Endothelial cell of umbilical vein (primary cell): ENCODE measurements around the gene POLRMT. TPM values are rescaled to one million over a fixed set of nuclear protein-coding genes. Genes with fewer than 3 reads are reported as not detected.

ENCODE experiments used
- BruUV-seq: library from RNA; stranded (reverse); fragments of 400-500 nt; replicated peaks from 2 replicates; lab custom pipeline; 2021; lab: Mats Ljungman, UMichigan
- CTCF ChIA-PET: fragments of 300-600, 350-600 bp; sonication (Branson Sonifier 250); formaldehyde crosslinking; loops from one replicate; lab custom pipeline; 2021; ENCODE audit warnings: antibody characterized with exemption, inconsistent platforms; lab: Charles Lee
- POLR2A ChIA-PET: fragments of 300-600, 350-600 bp; sonication (Branson Sonifier 250); formaldehyde crosslinking; loops from one replicate; lab custom pipeline; 2021; ENCODE audit warnings: antibody characterized with exemption, inconsistent platforms; lab: Charles Lee
- DNase-seq: peaks from one replicate; pipeline ENCODE4 v3.0.0-alpha.2; 2011; ENCODE audit warnings: low read depth, low spot score
- FAIRE-seq: peaks from 2 replicates; lab custom pipeline; 2011; peaks lifted over from hg19 to GRCh38; lab: Jason Lieb, UNC
- H2AFZ ChIP-seq: 2 replicates; pipeline ENCODE4 v1.6.0; 2012; ENCODE audit warnings: low read depth, low read length, control low read depth, inconsistent platforms
- H3K27ac ChIP-seq: 2 replicates; pipeline ENCODE4 v1.5.1; 2011; ENCODE audit warnings: low read depth, mild to moderate bottlenecking, control low read depth, low read length, moderate library complexity; ENCODE audit not compliant: insufficient read depth
- H3K27me3 ChIP-seq, 2 experiments: 2 replicates each; pipeline versions ENCODE4 v1.6.0 to v1.6.1; 2011; ENCODE audit warnings: low read length in 2 of 2, mixed read lengths in 1 of 2; ENCODE audit not compliant: control insufficient read depth in 2 of 2, insufficient read depth in 2 of 2
- H3K36me3 ChIP-seq, 2 experiments: 2 replicates in 1 of 2; 3 replicates in 1 of 2; pipeline ENCODE4 v1.5.1; 2011; ENCODE audit warnings: low read length in 2 of 2, mild to moderate bottlenecking in 1 of 2, moderate library complexity in 1 of 2; ENCODE audit not compliant: control insufficient read depth in 2 of 2, insufficient read depth in 2 of 2; ENCODE audit errors: extremely low read depth in 1 of 2
- H3K4me1 ChIP-seq: 3 replicates; pipeline ENCODE4 v1.5.1; 2011; ENCODE audit warnings: mild to moderate bottlenecking, low read length; ENCODE audit not compliant: control insufficient read depth, insufficient read depth; ENCODE audit errors: extremely low read depth
- H3K4me2 ChIP-seq: 2 replicates; pipeline ENCODE4 v1.6.1; 2011; ENCODE audit warnings: low read length, control low read depth, mixed read lengths; ENCODE audit not compliant: insufficient read depth
- H3K4me3 ChIP-seq, 3 experiments: fragments of 200-600 bp in 1 of 3; sonication (generic), shearing (Covaris generic) in 1 of 3; replicated peaks in 1 of 3; 2 replicates each; pipeline ENCODE4 v1.5.1; 2011 to 2016; ENCODE audit warnings: control low read depth in 3 of 3, low read length in 3 of 3, mild to moderate bottlenecking in 2 of 3, inconsistent platforms in 1 of 3, low read depth in 1 of 3, moderate library complexity in 1 of 3; ENCODE audit not compliant: insufficient read depth in 1 of 3
- H3K79me2 ChIP-seq: 2 replicates; pipeline ENCODE4 v1.6.0; 2012; ENCODE audit warnings: low read length, inconsistent platforms; ENCODE audit not compliant: control insufficient read depth, insufficient read depth
- H3K9ac ChIP-seq: replicated peaks from 2 replicates; pipeline ENCODE3; 2011; ENCODE audit warnings: low read length, control low read depth; ENCODE audit not compliant: insufficient read depth; ENCODE audit errors: extremely low read depth
- H3K9me1 ChIP-seq: replicated peaks from 3 replicates; pipeline ENCODE4 v1.6.0; 2011; ENCODE audit warnings: mild to moderate bottlenecking, low read length; ENCODE audit not compliant: control insufficient read depth, insufficient read depth; ENCODE audit errors: extremely low read depth
- H3K9me3 ChIP-seq: replicated peaks from 2 replicates; pipeline ENCODE4 v1.5.1; 2012; ENCODE audit warnings: low read length, inconsistent platforms; ENCODE audit not compliant: control insufficient read depth, insufficient read depth
- H4K20me1 ChIP-seq: replicated peaks from 2 replicates; pipeline ENCODE3; 2011; ENCODE audit warnings: mild to moderate bottlenecking, low read length; ENCODE audit not compliant: control insufficient read depth, insufficient read depth; ENCODE audit errors: extremely low read depth
- CTCF ChIP-seq, 2 donors: IDR thresholded peaks; 1 replicate in 1 of 2; 2 replicates in 1 of 2; pipeline ENCODE4 v1.5.1; 2011; ENCODE audit warnings: low read length in 2 of 2, mild to moderate bottlenecking in 2 of 2, moderate library complexity in 2 of 2, control low read depth in 1 of 2, inconsistent platforms in 1 of 2, low read depth in 1 of 2; ENCODE audit not compliant: insufficient read depth in 1 of 2; ENCODE audit errors: extremely low read depth in 1 of 2
- EZH2 ChIP-seq: IDR thresholded peaks from 2 replicates; pipeline ENCODE4 v1.6.1; 2012; ENCODE audit warnings: borderline replicate concordance, low read depth, mild to moderate bottlenecking, moderate library complexity, low read length, inconsistent platforms; ENCODE audit not compliant: severe bottlenecking
- FOS ChIP-seq: IDR thresholded peaks from 2 replicates; pipeline ENCODE4 v1.6.1; 2011; ENCODE audit warnings: mild to moderate bottlenecking, low read length, moderate library complexity, borderline replicate concordance; ENCODE audit not compliant: insufficient read depth
- GATA2 ChIP-seq: IDR thresholded peaks from 2 replicates; pipeline ENCODE4 v1.7.0; 2011; ENCODE audit warnings: low read depth, mild to moderate bottlenecking, moderate library complexity, mixed read lengths, low read length; ENCODE audit not compliant: insufficient read length, insufficient read depth
- JUN ChIP-seq: IDR thresholded peaks from 2 replicates; pipeline ENCODE4 v1.6.1; 2011; ENCODE audit warnings: borderline replicate concordance, low read depth; ENCODE audit not compliant: insufficient read length, insufficient read depth
- MYC ChIP-seq: IDR thresholded peaks from one replicate; pipeline ENCODE4 v1.6.1; 2011; ENCODE audit warnings: mild to moderate bottlenecking, low read depth, low read length
- POLR2A ChIP-seq: IDR thresholded peaks from 2 replicates; pipeline ENCODE4 v1.6.1; 2012; ENCODE audit warnings: low read depth, mild to moderate bottlenecking, control low read depth, low read length
- POLR2AphosphoS5 ChIP-seq: IDR thresholded peaks from 2 replicates; pipeline ENCODE4 v1.6.1; 2012; ENCODE audit warnings: low read depth, mild to moderate bottlenecking, control low read depth, low read length, moderate library complexity; ENCODE audit not compliant: insufficient read depth
- dilution Hi-C: fragments of 300-500 bp; cut with MboI; formaldehyde crosslinking; loops from one replicate; pipeline ENCODE4 v1.15.0; 2019; ENCODE audit warnings: low sequenced_read_pairs; ENCODE audit not compliant: extremely low pct_ligation_motif_present
- intact Hi-C: fragments of 100-400 bp; cut with micrococcal nuclease; formaldehyde crosslinking; loops from one replicate; pipeline ENCODE4 v1.10.0; 2022
- polyA plus RNA-seq, 4 experiments: library from polyadenylated mRNA; depleted of rRNA in 3 of 4; stranded (reverse) in 3 of 4; unstranded in 1 of 4; fragments of >200 nt; gene quantifications; 2 replicates each; pipeline versions ENCODE4 v1.2.1 to v1.2.3, GENCODE V29; 2011 to 2012; ENCODE audit warnings: missing spikeins in 1 of 4
- total RNA-seq: library from RNA; stranded (reverse); gene quantifications from 2 replicates; pipeline ENCODE4 v1.2.3, GENCODE V29; 2021
- TF ChIP-seq, protein P1 (sequence below): IDR thresholded peaks from 2 replicates; pipeline ENCODE4 v1.6.1; 2011; ENCODE audit not compliant: insufficient read depth, insufficient read length

Gene POLRMT
- total and polyA plus RNA-seq, 2 donors (not counting 3 experiments of a cell fraction or from before 2014, with no cell fraction given) = 38.9 to 50.6 TPM

DNA sequence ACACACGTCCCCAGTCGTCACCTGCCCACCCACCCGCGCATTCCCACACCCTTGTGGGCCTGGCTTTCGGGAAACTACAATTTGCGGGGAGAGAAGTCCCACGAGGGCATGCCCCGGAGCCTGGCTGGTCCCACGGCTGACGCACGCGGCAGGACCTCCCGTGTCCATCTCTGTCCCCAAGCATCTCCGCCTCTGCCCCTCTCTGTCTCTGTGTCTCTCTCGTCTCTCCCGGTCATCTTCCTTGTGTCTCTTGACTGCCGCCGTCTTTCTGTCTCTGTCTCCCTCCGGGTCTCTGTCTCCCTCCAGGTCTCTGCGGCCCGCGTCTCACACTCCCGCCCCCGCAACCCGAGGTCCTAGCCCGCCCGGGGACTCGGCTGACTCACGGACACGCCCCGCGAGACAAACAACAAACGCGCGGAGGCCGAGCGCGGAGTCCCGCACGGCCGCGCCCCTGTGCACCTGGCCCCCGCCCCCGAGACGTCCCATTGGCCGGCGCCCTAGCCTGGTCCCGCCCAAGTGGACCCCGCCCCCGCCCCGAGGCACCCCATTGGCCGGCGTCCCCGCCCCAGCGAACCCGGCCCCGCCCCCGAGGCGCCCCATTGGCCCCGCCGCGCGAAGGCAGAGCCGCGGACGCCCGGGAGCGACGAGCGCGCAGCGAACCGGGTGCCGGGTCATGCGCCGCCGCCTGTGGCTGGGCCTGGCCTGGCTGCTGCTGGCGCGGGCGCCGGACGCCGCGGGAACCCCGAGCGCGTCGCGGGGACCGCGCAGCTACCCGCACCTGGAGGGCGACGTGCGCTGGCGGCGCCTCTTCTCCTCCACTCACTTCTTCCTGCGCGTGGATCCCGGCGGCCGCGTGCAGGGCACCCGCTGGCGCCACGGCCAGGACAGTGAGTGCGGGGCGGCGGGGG, 6.2 kb upstream of the POLRMT start, which contains the start of gene FGF22:
Gene FGF22 (plus strand): TSS at position 627 of the 908 bp plus-strand sequence. CDS start 47 bp downstream, at position 674.
- no TSS peak for BruUV-seq
- FAIRE-seq (peak; percentile 77), DNase-seq (peak; percentile 82)
- Histone ChIP-seq H3K4me1 (peaks cover 4% of the 10 kb centered on the region), H3K79me2 (no peaks in the 10 kb centered on the region), H3K9me1 (no peaks in the 10 kb centered on the region), H3K27ac (no peak within 1 kb of the TSS), H4K20me1 (no peaks in the 10 kb centered on the region), H3K9ac (no peak within 1 kb of the TSS), H3K27me3 (no peaks in the 10 kb centered on the region), H2AFZ (peak within 1 kb of the TSS; percentile 80), H3K4me3 (peak within 1 kb of the TSS; percentile 23 to 30 (median 28)), H3K4me2 (peak within 1 kb of the TSS; percentile 61), H3K9me3 (no peaks in the 10 kb centered on the region), H3K36me3 (no peaks in the 10 kb centered on the region)
- TF ChIP-seq MYC (no peak), JUN (no peak), POLR2A (no peak)
- ChIA-PET POLR2A (no interaction called here), CTCF (no interaction called here)
- dilution Hi-C loops (no loop called here), intact Hi-C loops (no loop called here)

- FAIRE-seq (no peak), DNase-seq (no peak)
- POLR2A ChIA-PET = no interaction called here
- intact Hi-C loops (no loop called here), dilution Hi-C loops (no loop called here)
- no peak overlapping the region for H2AFZ ChIP-seq
- TF ChIP-seq FOS = no peak
- TF ChIP-seq POLR2A = no peak
- no peak for TF ChIP-seq GATA2
- TF ChIP-seq POLR2AphosphoS5 = no peak
- TF ChIP-seq, protein P1, sequence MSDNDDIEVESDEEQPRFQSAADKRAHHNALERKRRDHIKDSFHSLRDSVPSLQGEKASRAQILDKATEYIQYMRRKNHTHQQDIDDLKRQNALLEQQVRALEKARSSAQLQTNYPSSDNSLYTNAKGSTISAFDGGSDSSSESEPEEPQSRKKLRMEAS = no peak
- no peak for TF ChIP-seq JUN
- no peak for TF ChIP-seq EZH2
- TF ChIP-seq MYC = no peak
- TF ChIP-seq CTCF (IDR thresholded peaks at IDR 0.05; ENCODE audit: extremely low read depth in 1 of 2, insufficient read depth in 1 of 2, low read depth in 1 of 2, low read length in 2 of 2) = no peak
- H3K9me1 ChIP-seq = no peaks in the 10 kb centered on the region
- H3K4me3 ChIP-seq = no peak overlapping the region
- H4K20me1 ChIP-seq = no peaks in the 10 kb centered on the region
- BruUV-seq = no TSS peak
- no peak overlapping the region for H3K9ac ChIP-seq
- H3K27ac ChIP-seq = no peak overlapping the region
- no peaks in the 10 kb centered on the region for H3K79me2 ChIP-seq
- H3K4me1 ChIP-seq = peaks cover 9% of the 10 kb centered on the region
- H3K9me3 ChIP-seq = no peaks in the 10 kb centered on the region
- no peaks in the 10 kb centered on the region for H3K27me3 ChIP-seq
- H3K4me2 ChIP-seq = no peak overlapping the region
- CTCF ChIA-PET = no interaction called here
- H3K36me3 ChIP-seq = no peaks in the 10 kb centered on the region
Measured at GRCh38 chr19:638906-639252, 5.5 kb upstream of the POLRMT start.
